22Rv1 (cell line): ENCODE measurements around the gene COX18.

Experiments used
- H3K27ac ChIP-seq: fragments of 450-650 bp; 2 replicates; pipeline ENCODE4 v1.5.1; 2017
- CTCF ChIP-seq: fragments of 450-650 bp; IDR thresholded peaks from 2 replicates; pipeline ENCODE4 v1.5.1; 2017; ENCODE audit warnings: mild to moderate bottlenecking
- ZFX ChIP-seq: fragments of 450-650 bp; IDR thresholded peaks from 2 replicates; pipeline ENCODE4 v1.6.1; 2017; ENCODE audit warnings: antibody characterized with exemption, borderline replicate concordance

The COX18 gene

GRCh38 chr4:73069338-73070073 lies at the start of gene COX18:
COX18 (minus strand) TSS chr4:73069716; CDS start chr4:73069649, 67 bp downstream.
- TF ChIP-seq ZFX (no peak), CTCF (0 out of 2 replicates have a peak, but pooled peaks have one; percentile 9)
- H3K27ac ChIP-seq = peak within 1 kb of the TSS; percentile 97

GRCh38 chr4:73109493-73109892 lies 40.0 kb upstream of the COX18 start:
- TF ChIP-seq CTCF (no peak), ZFX (no peak)
- no peak overlapping the region for H3K27ac ChIP-seq

- TF ChIP-seq ZFX (no peak), CTCF (no peak)
- H3K27ac ChIP-seq = peak overlapping the region; percentile 56
Measured at GRCh38 chr4:73104695-73105094, 35.2 kb upstream of the COX18 start.

GRCh38 chr4:73103799-73104503 lies 34.4 kb upstream of the COX18 start:
- H3K27ac ChIP-seq = peak overlapping the region; percentile 56
- TF ChIP-seq CTCF = no peak
- TF ChIP-seq ZFX = no peak

- no peak overlapping the region for H3K27ac ChIP-seq
- TF ChIP-seq ZFX (no peak), CTCF (no peak)
Measured at GRCh38 chr4:73099143-73099542, 29.6 kb upstream of the COX18 start.

GRCh38 chr4:73098713-73099112 lies 29.2 kb upstream of the COX18 start:
- TF ChIP-seq CTCF = no peak
- no peak for TF ChIP-seq ZFX
- H3K27ac ChIP-seq = no peak overlapping the region

GRCh38 chr4:73098016-73098415 lies 28.5 kb upstream of the COX18 start:
- no peak overlapping the region for H3K27ac ChIP-seq
- TF ChIP-seq CTCF = no peak
- TF ChIP-seq ZFX = no peak
